ENCODE data around the gene P2RX6.

DNA sequence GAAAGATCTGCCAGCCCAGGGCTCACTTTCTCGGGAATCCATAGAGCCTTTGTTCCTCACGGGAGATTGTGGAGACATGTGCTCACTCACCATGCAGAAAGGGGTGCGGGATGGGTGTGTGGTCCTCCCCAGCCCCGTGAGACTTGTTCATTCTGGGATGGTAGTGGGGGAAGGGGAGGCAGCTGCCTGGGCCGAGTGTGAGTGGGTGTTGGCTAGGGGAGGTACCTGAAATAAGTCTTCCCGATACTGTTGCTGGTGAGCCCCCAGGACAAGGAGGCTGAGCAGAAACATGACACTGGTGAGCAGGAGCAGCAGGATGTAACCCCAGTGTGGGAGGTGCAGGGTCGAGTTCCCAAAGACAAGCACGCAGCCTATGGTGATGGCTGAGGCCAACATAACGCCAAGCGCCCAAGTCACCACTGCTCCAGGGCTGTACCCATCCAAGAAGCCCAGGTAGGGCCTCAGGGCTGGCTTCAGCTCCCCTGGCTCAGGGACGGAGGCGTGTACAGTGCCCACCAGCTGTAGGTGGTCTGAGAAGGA, 14.6 kb downstream of the P2RX6 start:
- TF ChIP-seq ZNF764 (CRISPR knock-in tag; IDR thresholded peaks at IDR 0.05; ENCODE audit: low read depth): no peak
- TF ChIP-seq, protein P1, sequence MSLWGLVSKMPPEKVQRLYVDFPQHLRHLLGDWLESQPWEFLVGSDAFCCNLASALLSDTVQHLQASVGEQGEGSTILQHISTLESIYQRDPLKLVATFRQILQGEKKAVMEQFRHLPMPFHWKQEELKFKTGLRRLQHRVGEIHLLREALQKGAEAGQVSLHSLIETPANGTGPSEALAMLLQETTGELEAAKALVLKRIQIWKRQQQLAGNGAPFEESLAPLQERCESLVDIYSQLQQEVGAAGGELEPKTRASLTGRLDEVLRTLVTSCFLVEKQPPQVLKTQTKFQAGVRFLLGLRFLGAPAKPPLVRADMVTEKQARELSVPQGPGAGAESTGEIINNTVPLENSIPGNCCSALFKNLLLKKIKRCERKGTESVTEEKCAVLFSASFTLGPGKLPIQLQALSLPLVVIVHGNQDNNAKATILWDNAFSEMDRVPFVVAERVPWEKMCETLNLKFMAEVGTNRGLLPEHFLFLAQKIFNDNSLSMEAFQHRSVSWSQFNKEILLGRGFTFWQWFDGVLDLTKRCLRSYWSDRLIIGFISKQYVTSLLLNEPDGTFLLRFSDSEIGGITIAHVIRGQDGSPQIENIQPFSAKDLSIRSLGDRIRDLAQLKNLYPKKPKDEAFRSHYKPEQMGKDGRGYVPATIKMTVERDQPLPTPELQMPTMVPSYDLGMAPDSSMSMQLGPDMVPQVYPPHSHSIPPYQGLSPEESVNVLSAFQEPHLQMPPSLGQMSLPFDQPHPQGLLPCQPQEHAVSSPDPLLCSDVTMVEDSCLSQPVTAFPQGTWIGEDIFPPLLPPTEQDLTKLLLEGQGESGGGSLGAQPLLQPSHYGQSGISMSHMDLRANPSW (CRISPR knock-in tag; IDR thresholded peaks at IDR 0.05): no peak

Measured in K562 (cell line).